ENCODE results near the gene GTF3C1.

DNA sequence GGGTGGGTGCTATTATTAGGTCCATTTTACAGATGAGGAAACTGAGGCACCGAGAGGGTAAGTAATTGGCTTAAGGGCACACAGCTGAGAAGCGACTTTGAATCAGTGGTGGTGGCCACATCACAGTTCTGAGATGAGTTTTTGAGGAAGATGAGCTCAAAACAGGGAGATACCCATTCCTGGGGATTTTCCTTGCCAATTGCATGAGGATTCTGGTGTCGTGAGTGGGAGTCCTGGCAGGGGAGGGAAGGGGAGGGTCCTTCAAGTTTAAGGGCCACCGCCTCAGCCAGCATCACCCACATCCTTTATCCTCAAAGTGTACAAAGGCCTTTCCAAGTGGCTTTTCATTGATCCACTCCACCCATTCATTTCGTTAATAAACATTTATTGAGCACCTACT, 102.4 kb downstream of the GTF3C1 start:
- TF ChIP-seq CTCF (IDR thresholded peaks at IDR 0.05) = no peak
- TF ChIP-seq POLR2A (IDR thresholded peaks at IDR 0.05) = no peak
